Stimulated activated naive CD8-positive, alpha-beta T cell treated with anti-CD3 and anti-CD28 coated beads, Interleukin-15, Interleukin-2, amounts not matched to agents 100 U/mL and 50 U/mL, for 24 hours (primary cell): ENCODE results near the gene AGPS.
A peak's percentile ranks its signal among the peaks of the same experiment; 100 is the strongest.
"Not testable (repeated sequence)": the region's sequence is repeated elsewhere in the genome, so short reads cannot be mapped to it uniquely, and the experiment has no call there.

ENCODE experiments used
- ATAC-seq: fragments of 150-1000 bp; cut with Tn5 transposase; one replicate; pipeline ENCODE4 v1.10.0; 2021
- DNase-seq: peaks from one replicate; pipeline ENCODE4 v3.0.0; 2021

Gene AGPS

DNA sequence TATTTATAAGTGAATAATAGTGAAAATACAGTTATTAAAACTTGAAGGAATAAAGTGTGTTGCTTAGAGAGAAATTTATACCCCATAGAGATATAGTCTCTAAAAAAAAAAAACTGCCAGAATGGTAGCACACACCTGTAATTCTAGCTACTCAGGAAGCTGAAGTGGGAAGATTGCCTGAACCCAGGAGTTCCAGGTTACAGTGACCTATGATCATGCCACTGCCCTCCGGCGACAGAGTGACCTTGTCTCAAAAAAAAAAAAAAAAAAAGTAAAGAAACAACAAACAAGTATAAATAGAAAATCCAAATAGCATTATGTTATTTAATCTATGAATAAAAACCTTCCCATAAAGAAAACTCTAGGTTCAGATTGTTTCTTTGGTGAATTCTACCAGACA is 7.4 kb upstream of the AGPS start:
- ATAC-seq: no peak
- no peak for DNase-seq

DNA sequence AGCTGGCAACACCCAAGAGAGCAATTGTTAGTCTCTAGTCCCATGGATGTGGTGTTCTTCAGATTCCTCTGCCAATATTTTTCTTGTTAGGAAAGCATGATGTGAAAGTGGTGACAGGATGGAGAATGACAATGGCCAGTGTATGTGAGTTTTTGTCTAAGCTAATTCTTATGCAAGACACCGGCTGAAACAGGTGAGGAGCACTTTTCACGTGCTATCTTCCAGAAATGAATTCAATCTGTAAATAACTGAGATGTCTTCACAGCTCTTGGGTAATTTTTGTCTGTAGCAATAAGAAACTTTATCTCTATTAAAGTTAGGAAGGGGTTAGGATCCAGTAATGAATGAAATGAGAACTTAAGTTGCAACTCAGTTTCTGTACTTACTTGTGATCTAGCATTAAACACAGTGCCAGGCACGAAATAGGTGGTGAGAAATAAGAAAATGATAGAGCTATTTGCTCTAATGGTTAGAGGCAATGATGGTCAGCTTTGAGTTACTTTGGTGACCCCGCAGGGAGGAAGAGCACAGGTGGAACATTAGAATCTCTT is 676 bp upstream of the AGPS start:
- no peak for DNase-seq
- no peak for ATAC-seq

DNA sequence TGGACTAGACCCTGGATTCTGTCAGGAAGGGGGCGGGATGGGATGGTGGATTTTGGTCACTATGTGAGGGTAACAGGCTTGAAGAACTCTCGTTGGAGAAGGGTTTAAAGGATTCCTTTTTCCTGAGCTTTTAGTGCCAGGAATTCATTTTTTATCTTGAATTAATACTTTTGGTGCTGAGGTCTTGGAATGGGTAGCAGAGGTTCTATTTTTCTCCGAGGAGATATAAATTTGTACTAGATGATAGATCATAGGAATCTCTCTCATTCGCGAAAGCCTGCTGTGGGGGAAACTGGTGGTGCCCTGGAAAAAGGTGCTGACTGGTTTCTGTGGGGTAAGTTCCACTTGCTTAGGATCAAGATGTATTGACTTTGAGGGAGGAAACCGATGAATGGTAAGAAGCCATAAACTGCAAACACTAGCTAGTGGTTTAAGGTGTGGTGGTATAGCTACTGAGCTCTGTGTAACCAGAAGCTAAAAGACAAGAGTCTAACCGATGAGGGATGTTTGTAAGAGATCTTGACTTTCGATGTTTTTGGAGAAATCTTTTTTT is 706 bp downstream of the AGPS start:
- ATAC-seq: peak; percentile 14
- peak; percentile 13 for DNase-seq

DNA sequence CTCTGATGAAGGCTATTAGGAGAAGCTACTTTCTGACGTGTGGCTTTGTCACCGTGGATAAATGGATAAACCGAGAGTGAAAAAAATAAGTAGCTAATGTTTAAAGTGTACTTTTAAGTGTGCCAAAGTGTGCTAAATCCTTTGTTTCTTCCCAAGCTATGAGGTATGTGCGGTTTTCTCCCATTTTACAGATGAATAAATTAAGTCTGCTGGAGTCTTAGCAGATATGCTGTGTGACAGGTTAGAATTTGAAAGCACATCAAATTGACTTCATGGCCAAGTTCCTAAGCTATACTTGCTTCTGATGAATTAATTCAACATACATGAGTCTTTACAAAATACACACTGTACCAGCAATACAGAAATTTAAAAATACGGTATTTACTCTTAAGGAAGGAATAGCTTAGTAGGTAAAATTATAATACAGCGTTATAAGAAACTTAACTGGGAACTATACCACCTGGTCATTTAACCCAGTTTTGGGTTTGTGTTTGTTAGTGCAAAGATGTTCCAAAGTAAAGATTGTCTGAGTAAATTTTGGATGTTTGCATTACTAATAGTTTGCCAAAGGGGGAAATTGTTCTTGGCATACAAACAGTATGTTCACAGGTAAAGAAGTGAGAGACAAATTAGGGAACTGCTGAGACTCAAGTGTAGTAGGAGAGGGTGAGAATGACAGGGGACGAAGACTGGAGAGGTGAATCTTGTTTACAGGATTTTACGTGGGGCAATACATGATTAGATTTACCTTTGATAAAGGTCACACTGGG is 1.4 kb downstream of the AGPS start:
- ATAC-seq: no peak

DNA sequence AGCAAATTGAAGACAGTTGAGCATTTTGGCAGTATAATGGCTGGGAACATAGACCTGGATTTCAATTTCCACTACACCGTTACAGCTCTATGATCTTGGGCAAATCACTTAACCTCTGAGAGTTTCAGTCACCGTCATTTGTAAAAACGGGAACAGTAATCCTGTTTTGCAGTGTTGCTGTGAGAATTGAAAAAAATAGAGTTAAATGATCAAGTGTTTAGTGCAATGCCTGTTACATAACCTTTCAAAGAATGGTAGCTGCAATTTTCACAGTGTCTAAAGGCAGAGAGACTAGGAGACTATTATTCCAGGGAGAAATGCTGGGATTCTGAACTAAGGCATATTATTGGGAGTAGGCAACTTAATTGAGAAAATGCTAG is 2.0 kb downstream of the AGPS start:
- ATAC-seq (no peak), DNase-seq (no peak)

More for the DNA sequence above, 1.4 kb downstream of the AGPS start:
- DNase-seq: no peak

DNA sequence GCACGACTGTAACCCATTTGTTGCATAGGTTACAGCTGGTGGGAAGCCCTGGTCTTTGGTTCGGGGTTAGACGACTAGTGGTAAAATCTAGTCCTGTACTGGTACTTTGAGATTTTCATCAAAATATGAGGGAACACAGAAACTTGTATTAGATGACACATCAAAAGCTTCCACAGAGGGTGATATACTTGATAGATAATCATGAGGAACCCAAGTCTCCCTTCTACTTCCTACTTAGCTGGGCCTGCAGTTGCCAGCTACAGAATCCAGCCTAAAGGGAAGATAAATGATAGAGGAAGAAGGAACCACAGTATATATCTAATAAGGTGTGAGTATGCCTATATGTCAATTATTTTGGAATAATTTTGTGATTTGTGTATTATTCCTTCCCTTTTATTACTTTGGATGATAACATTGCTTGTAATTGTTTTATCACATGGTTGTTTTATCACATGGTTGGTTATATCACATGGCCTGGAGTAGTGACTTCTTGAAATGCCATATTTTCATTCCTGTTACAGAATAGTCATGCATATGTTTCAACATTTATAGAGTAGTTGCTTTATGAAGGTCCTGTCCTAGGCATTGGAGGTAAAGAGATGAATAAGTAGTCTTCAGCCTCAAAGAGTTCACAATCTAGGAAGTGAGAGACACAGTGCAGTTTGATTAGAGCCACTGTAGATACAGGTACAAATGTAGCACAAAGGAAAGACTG is 2.9 kb downstream of the AGPS start:
- no peak for DNase-seq

DNA sequence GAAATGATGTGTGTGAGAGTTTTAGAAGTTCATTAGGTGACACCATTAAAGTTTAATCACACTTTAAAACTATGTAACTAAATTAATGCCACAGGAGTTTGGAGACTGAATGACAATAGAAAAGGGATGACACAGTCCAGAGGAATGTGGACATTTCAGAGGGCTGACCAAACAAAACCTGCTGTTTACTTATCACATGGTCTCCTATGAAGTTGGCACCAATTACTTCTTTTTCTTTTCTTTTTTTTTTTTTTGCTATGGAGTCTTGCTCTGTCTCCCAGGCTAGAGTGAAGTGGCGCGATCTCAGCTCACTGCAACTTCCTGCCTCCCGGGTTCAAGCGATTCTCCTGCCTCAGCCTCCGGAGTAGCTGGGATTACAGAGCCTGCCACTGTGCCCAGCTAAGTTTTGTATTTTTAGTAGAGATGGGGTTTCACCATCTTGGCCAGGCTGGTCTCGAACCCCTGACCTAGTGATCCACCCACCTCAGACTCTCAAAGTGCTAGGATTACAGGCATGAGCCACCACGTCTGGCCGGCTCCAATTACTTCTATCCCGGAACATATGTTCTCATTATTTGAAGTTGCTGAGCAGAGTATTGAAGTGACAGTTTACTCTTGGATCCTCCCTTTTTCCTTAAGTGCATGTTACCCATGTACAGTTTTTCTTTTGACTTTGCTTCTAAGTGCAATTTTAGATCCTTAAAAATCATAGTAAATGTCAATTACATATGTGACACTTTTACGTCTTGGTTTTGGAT is 4.3 kb downstream of the AGPS start:
- ATAC-seq: no peak
- DNase-seq: no peak

More for the DNA sequence above, 2.9 kb downstream of the AGPS start:
- no peak for ATAC-seq

DNA sequence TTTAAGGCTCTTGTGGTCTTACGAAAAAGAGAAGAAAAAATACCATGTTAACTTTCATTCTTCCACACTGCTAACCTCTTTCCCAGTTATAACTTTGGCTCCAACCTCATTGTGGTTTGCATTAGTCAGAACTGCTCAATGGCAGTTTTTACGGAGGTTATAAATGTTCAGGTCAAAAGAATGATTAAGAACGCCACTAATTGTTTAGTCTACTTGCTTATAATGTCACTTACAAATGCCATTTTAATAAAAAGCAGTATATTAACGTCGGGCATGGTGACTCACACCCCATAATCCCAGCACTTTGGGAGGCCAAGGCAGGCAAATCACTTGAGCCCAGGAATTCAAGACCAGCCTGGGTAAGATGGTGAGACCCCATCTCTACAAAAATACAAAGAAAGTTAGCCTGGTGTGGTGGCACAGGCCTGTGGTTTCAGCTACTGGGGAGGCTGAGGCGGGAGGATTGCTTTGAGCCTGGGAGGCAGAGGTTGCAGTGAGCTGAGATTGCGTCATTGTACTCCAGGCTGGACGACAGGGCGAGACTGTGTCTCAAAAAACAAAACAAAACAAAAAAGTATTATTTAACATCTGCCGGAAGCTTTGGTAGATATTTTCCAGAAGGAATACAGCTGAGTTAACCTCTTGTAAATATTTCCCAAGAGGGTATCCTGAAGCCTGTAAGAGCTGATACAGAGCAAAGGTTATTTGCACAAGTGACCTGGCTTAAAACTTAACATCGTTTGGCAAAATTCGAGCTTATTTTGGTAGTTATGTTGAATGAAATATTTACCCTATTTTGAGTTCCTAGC is 5.1 kb downstream of the AGPS start:
- ATAC-seq: peak; percentile 48
- DNase-seq: no peak

DNA sequence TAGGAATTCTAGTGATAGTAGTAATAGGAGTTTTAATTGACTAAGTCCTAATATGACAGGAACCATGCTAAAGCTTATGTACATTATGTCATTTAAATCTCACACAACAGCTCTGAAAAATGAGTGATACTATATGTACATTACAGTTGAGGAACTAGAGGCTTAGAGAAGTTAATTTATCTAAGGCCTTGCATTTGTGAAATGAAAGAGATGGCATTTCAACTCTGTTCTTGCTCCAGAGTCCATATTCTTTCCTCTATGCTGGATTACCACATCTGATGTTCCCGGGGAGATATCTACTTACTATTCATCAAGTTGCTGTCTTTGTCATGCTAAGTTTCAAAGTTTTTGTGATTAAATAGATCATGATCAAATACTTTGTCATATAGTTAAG is 5.7 kb downstream of the AGPS start:
- no peak for DNase-seq
- no peak for ATAC-seq

DNA sequence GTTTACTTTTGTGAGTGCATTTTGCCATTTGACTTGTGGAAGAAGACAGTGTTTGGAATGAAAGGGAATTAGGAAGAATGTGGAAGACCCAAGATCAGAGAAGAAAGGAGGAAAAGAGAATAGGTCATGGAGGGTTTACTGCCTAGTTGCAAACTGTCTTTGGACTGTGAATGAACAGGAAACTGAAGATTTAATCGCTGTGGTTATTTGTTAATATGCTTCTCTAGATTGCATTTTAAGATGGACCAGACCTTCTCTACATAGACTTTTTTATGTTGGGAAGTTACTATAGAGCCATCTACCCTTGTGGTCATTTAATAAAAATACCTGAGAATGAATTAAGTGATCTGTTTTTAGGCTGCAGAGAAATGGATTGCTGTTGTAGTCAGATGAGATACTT is 6.2 kb downstream of the AGPS start:
- DNase-seq: no peak
- ATAC-seq: no peak

DNA sequence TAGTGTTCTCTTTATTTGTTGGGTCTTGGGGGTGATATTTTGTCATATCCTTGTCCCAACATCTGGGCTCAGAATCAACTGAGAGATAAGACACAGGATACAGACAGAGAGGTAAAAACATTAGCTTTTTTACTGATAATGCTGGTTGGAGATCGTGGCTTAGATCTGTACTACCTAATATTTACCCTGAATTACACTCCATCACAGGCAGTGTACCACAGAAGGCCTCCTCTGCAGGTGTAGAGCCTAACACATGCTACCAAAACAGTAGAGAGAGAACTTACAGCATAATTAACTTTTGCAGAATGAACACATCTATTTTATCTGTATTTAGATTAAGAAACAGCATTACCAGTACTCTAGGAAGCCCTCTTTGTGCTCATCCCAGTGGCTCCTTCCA is 6.8 kb downstream of the AGPS start:
- no peak for DNase-seq
- ATAC-seq: no peak

DNA sequence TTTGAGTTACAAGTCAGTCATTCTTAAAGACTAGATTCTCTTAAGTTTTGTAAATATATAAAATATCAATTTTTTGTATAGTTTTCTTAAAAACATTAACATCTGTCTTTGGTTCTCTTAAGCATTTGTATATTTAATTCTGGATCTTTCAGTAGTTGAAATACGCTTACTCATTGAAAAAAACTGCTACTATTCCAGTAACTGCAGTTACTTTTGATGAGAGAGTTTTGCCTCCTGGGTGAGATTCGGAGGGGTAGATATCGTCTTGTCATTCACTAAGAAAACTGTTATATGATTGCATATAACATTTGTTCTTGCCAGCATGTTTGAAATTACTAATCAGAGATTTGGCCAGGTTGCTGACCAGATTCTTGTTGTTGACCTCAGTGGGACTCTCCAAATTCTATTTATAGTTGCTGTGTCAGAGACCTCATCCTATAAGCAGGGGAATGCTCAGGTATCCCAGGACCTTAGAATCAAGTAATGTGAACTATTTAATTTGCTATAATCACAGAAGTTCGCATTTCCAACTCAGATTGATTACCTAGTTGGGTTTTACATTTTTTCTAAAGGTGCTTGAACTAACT is 7.9 kb downstream of the AGPS start:
- no peak for ATAC-seq

DNA sequence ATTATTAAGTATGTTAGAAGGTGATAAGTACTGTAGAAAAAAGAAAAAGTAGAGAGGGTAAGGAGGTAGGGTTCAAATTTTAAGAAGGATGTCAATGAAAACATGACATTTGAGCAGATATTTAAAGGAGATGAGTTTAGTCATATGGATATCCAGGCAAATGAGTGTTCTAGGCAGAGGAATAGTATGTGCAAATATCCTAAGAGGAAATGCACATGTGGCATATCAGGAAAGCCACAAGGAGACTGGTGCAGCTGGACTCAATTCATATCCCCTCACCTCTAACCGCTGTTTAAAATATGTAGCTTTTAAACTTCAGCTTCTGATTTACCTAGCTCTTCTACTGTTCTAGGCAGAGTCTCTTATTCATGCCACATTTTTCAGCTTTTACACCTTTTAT is 9.5 kb downstream of the AGPS start:
- DNase-seq (no peak), ATAC-seq (no peak)

More for the DNA sequence above, 7.9 kb downstream of the AGPS start:
- no peak for DNase-seq

DNA sequence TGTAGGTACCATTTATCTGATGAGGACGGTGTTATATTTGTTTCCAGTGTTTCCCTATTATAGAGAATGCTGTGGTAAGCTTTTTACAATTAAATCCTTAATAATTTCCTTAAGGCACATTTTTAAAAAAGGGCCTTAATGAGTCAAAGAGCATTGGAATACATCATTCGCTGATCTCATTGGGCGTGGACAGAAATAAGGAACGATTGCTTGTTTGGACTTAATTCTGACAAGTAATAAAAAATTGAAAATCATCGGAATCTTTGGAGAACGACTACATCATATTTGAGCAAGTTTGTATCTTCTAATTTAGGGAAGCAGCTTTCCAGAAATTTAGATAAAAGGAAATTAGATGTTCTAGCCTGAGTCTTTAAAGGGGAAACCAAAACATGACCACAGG is 11.3 kb downstream of the AGPS start:
- no peak for ATAC-seq
- no peak for DNase-seq

DNA sequence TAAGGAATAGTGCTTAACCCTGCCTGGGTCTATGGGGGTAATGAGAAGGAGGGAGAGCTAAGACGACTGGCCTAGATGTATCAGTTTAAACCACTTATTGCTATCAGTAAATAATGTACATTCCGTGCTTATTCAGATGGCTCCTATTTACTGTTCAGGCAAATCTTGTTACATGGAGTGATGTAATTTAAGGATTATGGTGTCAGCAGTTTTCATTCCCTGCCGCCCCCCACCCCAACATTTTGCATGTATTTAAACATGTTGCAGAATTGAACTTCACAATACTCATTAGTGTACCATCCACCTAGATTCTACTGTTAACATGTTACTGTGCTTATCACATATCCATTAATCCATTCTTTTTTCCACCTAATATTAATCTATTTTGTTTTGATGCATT is 11.7 kb downstream of the AGPS start:
- DNase-seq: no peak
- no peak for ATAC-seq

DNA sequence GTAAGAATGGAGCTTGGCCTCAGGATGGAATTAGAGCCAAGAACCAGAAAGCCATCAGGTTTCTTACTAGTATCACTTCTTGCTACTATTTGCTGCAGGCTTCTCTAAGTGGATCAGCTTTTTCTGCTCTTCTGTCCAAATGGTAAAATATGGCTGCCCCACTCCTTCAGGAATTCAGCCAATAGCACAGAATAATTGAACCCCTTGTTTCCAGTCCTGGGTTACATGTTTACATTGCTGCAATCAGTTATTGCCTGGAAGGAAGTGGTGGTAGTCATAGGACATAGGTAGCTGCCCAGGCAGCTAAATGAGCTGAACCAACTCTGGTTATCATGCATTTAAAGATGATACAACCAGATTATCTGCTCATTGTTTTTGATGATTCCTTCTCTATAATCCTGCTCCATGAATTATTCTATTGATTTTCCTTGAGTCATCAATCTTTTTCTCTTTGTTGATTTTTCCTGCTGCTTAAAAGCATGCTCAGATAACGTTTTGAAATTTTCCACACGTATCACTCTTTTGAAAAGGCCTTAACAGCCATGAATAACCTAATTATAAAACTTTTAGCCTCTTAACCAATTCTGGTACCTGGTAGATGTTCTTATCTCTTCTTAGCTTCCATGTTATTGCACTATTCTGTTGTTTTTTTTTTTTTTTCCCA is 12.6 kb downstream of the AGPS start:
- DNase-seq (no peak), ATAC-seq (no peak)

DNA sequence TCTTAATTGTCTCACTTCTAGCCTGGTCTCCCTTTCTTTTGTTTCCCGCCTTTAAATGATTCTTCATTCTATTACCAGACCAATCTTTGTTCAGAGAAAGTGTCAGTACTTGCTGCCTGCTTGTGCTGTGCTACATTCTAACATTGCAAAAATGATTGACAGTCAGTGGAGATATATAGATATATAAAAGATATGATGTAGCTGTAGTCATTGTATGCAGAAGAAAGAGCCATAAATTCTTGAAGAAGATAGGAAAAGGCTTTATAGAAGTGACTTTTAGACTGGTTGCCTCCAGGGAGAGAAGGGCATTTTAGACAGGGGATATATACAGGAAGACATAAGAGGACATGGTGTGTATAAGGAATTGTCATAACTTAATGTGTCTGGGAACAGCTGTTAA is 13.6 kb downstream of the AGPS start:
- DNase-seq (no peak), ATAC-seq (no peak)

DNA sequence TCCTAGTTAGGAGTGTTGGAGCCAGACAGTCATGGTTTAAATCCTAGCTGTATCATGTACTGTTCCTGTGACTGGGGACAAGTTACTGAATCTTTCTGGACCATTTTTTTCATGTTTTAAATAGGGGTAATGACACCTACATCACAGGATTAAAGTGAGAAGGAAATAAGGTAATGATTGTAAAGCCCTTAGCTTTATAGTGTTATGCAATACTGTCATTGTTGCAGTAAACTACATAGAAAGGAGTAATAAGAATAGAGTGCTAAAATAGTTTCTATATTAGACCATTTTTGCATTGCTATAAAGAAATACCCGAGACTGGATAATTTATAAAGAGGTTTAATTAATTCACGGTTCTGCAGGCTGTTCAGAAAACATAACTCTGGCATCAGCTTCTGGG is 14.5 kb downstream of the AGPS start:
- DNase-seq: no peak
- no peak for ATAC-seq

DNA sequence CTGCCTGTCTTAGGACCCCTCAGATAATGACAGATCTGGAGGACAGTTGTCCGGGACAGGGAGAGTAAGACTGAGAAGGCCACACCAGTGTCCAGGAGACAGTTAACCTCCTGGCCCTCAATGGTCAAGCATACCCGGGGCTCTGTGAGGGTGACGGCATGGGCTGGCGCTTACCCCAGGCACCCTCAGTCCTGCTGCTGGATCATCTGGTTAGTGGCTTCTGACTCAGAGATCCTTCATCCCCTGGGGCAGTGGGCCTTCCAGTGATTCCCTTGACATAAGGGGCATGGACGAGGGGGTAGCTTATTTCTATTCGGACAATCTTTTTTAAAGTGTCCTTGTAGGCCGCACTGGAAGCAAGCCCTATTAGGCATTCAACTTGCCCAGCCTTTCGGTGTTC is 18.1 kb downstream of the AGPS start:
- not testable (repeated sequence) for DNase-seq, ATAC-seq

DNA sequence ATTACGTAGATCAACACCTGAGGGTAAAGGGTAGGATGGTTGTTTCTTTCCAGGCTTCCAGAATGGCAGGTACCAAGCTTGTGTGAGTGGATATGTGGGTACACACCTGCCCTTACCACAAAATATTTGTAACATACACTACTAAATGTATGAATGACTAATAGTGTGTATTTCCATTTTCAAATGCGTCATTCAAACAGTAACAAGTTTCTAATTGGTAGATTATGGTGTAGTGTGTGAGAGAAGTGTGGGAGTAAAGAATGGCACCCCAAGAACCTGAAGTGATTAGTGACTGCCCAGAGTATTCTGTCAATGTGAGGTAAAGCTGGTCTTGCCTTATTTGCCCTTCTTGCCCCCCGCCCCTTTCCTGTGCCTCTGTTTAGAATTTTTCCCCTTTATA is 21.1 kb downstream of the AGPS start:
- ATAC-seq (peak; percentile 79), DNase-seq (no peak)

DNA sequence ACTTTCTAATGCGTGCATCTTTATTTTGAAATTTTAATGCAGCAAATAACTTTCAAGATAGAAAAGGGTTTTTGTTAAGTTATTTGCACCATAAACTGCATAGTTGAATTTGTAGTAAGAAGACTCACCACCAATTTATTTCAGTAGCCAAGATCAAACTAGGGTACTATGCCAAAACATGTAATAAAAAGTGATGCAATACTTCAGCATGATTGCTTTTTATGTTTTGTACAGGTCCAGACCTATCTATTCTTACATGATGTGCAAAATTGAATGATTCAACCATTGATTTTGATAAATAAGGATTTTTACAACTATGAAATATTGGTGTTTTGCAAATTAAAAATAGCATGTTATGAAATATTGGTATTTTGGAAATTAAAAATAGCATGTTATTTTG is 26.7 kb downstream of the AGPS start:
- DNase-seq: no peak
- no peak for ATAC-seq
